Activated CD4-positive, alpha-beta memory T cell treated with anti-CD3 and anti-CD28 coated beads for 36 hours (primary cell): ENCODE measurements around the gene CNPY3. TPM values are rescaled to one million over a fixed set of nuclear protein-coding genes. Genes with fewer than 3 reads are reported as not detected.
"Not testable (repeated sequence)": the region's sequence is repeated elsewhere in the genome, so short reads cannot be mapped to it uniquely, and the experiment has no call there.

Experiments used
- CTCF ChIA-PET: fragments of 350-600 bp; sonication (Branson Sonifier 250); formaldehyde crosslinking; loops from one replicate; lab custom pipeline; 2021; ENCODE audit warnings: antibody characterized with exemption, inconsistent platforms; lab: Charles Lee
- POLR2A ChIA-PET: fragments of 350-600 bp; sonication (Branson Sonifier 250); formaldehyde crosslinking; loops from one replicate; lab custom pipeline; 2021; ENCODE audit warnings: antibody characterized with exemption; lab: Charles Lee
- DNase-seq: peaks from one replicate; pipeline ENCODE4 v3.0.0-alpha.2; 2020
- H3K27ac Mint-ChIP-seq: one replicate; pipeline ENCODE4 v1.8.0; 2021; ENCODE audit warnings: mixed read lengths
- H3K27me3 Mint-ChIP-seq: one replicate; pipeline ENCODE4 v1.8.0; 2021; ENCODE audit warnings: mixed read lengths
- H3K36me3 Mint-ChIP-seq: one replicate; pipeline ENCODE4 v1.8.0; 2021; ENCODE audit warnings: mixed read lengths
- H3K4me1 Mint-ChIP-seq: one replicate; pipeline ENCODE4 v1.8.0; 2021; ENCODE audit warnings: low read depth, mixed read lengths
- H3K4me3 Mint-ChIP-seq: one replicate; pipeline ENCODE4 v1.8.0; 2021; ENCODE audit warnings: mild to moderate bottlenecking, mixed read lengths
- H3K9me3 Mint-ChIP-seq: one replicate; pipeline ENCODE4 v1.8.0; 2021; ENCODE audit warnings: mixed read lengths
- intact Hi-C: fragments of 100-400 bp; cut with micrococcal nuclease; formaldehyde crosslinking; loops from one replicate; pipeline ENCODE4 v1.15.1; 2023
- total RNA-seq, 2 experiments: library from RNA; stranded (reverse); gene quantifications; one replicate each; pipeline ENCODE4 v1.2.3, GENCODE V29; 2021

Gene CNPY3
- total RNA-seq, 2 experiments from 2014 or later: 32.2 to 37.6 TPM

- no peak for DNase-seq
- Mint-ChIP-seq H3K36me3 (no peaks in the 10 kb centered on the region), H3K27ac (no peak overlapping the region), H3K27me3 (no peaks in the 10 kb centered on the region), H3K4me3 (no peak overlapping the region), H3K9me3 (no peaks in the 10 kb centered on the region), H3K4me1 (peaks cover 1% of the 10 kb centered on the region)
- CTCF ChIA-PET: interaction anchor here (0.6 to 2.9 kb wide), 5 partner anchors 11 to 248 kb away, joined by 3 to 18 read pairs (median 3); no protein-coding TSS in a partner anchor
- intact Hi-C loops: loop anchor here (5.0 kb wide), 1 partner anchor 169 kb away; no protein-coding TSS in a partner anchor
- POLR2A ChIA-PET: no interaction called here
Measured at GRCh38 chr6:42896178-42896719, 33.0 kb upstream of the CNPY3 start.

DNA sequence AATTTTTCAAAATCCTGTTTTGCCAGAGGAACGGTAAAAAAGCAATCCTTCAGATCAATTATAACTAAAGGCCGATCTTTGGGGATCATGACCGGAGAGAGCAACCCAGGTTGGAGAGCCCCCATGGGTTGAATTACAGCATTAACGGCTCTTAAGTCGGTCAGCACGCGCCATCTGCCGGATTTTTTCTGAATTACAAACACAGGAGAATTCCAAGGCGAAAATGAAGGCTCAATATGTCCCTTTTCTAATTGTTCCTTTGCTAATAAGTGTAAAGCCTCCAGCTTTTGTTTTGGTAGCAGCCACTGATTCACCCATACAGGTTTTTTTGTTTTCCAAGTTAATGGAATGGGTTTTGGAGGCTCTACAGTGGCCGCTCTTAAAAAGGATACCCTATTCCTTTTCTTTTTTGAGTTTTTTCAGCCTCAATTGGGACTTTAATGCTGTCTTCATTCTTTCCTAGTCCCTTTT is 30.4 kb upstream of the CNPY3 start:
- no peaks in the 10 kb centered on the region for H3K36me3 Mint-ChIP-seq
- no peak overlapping the region for H3K27ac Mint-ChIP-seq
- H3K4me3 Mint-ChIP-seq: no peak overlapping the region
- peak; percentile 76 for DNase-seq
- intact Hi-C loops: loop anchor here (1.0 to 5.0 kb wide), 2 partner anchors 172 to 238 kb away; no protein-coding TSS in a partner anchor
- POLR2A ChIA-PET: no interaction called here
- H3K9me3 Mint-ChIP-seq: no peaks in the 10 kb centered on the region
- CTCF ChIA-PET: interaction anchor here (0.9 to 4.7 kb wide), 4 partner anchors 172 to 244 kb away, joined by 3 to 36 read pairs (median 6); no protein-coding TSS in a partner anchor
- H3K27me3 Mint-ChIP-seq: no peaks in the 10 kb centered on the region
- peaks cover 8% of the 10 kb centered on the region for H3K4me1 Mint-ChIP-seq

DNA sequence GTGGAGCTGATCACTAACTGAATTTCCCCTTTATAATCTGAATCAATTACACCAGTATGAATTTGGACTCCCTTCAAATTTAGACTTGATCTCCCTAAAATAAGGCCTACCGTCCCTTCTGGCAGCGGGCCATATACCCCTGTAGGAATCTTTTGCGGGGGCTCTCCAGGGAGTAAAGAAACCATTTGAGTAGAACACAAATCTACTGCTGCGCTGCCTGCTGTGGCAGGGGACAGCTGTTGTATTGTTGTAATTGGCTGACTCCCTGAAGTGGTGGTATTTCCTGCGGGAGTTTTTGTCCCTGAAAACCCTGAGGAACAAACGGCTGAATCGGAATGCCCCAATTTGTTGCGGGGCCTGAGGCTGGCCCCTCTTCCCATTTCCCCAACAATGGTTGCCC is 29.4 kb upstream of the CNPY3 start:
- ChIA-PET CTCF (interaction anchor here (0.7 to 4.7 kb wide), 9 partner anchors 16 to 484 kb away, joined by 3 to 36 read pairs (median 4); partner anchors contain the start of gene CNPY3), POLR2A (no interaction called here)
- Mint-ChIP-seq H3K27ac (no peak overlapping the region), H3K36me3 (no peaks in the 10 kb centered on the region), H3K4me1 (peaks cover 8% of the 10 kb centered on the region), H3K27me3 (no peaks in the 10 kb centered on the region), H3K4me3 (no peak overlapping the region), H3K9me3 (no peaks in the 10 kb centered on the region)
- intact Hi-C loops: loop anchor here (1.0 to 5.0 kb wide), 5 partner anchors 62 to 325 kb away; partner anchors contain the start of genes GNMT, KLHDC3 and MEA1
- no peak for DNase-seq

GRCh38 chr6:42901538-42901957 is 27.7 kb upstream of the CNPY3 start:
- Mint-ChIP-seq H3K4me1 (peaks cover 8% of the 10 kb centered on the region), H3K9me3 (no peaks in the 10 kb centered on the region), H3K27me3 (no peaks in the 10 kb centered on the region), H3K27ac (no peak overlapping the region), H3K36me3 (no peaks in the 10 kb centered on the region), H3K4me3 (no peak overlapping the region)
- intact Hi-C loops: loop anchor here (1.0 to 5.0 kb wide), 4 partner anchors 61 to 323 kb away; partner anchors contain the start of genes GNMT, KLHDC3 and MEA1
- ChIA-PET POLR2A (no interaction called here), CTCF (interaction anchor here (0.6 to 4.7 kb wide), 20 partner anchors 10 to 327 kb away, joined by 3 to 36 read pairs (median 3); partner anchors contain the start of genes CUL7, KLC4, MRPL2 and RPL7L1)
- DNase-seq: peak; percentile 78

GRCh38 chr6:42902429-42903263 is 26.6 kb upstream of the CNPY3 start:
- POLR2A ChIA-PET, H3K27me3 Mint-ChIP-seq, H3K4me3 Mint-ChIP-seq, H3K4me1 Mint-ChIP-seq, DNase-seq, H3K36me3 Mint-ChIP-seq, H3K27ac Mint-ChIP-seq, H3K9me3 Mint-ChIP-seq: not testable (repeated sequence)
- intact Hi-C loops: loop anchor here (5.0 kb wide), 2 partner anchors 60 to 110 kb away; partner anchors contain the start of genes GNMT, KLHDC3 and MEA1
- CTCF ChIA-PET: interaction anchor here (0.6 to 4.7 kb wide), 5 partner anchors 16 to 241 kb away, joined by 3 to 36 read pairs (median 4); no protein-coding TSS in a partner anchor

GRCh38 chr6:42904467-42904866 is 24.8 kb upstream of the CNPY3 start:
- peaks cover 8% of the 10 kb centered on the region for H3K4me1 Mint-ChIP-seq
- CTCF ChIA-PET: interaction anchor here (0.6 to 1.3 kb wide), 2 partner anchors 173 to 239 kb away, joined by 3 to 4 read pairs; no protein-coding TSS in a partner anchor
- H3K27me3 Mint-ChIP-seq: no peaks in the 10 kb centered on the region
- no peaks in the 10 kb centered on the region for H3K9me3 Mint-ChIP-seq
- intact Hi-C loops: loop anchor here (5.0 kb wide), 2 partner anchors 58 to 108 kb away; partner anchors contain the start of genes GNMT, KLHDC3 and MEA1
- no peaks in the 10 kb centered on the region for H3K36me3 Mint-ChIP-seq
- DNase-seq: no peak
- no peak overlapping the region for H3K4me3 Mint-ChIP-seq
- POLR2A ChIA-PET: no interaction called here
- no peak overlapping the region for H3K27ac Mint-ChIP-seq

DNA sequence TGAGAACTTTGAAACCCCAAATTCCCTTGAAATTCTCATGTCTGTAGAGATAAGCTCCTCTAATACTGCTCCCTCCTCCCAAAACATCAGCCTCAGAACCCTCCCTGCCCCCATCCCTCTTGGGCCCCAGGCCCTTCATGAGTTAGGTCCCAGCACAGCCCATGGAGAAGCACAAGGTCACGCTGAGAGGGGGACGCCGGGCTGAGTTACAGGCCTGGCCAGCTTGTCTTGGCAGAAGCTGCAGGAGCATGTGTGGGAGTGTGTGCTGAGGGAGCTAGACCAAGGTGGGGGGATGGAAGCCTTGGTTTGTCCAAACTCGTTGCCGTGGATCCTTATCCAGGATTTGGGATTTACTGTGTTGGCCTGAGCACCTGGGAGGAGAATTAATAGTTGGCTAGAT is 21.9 kb upstream of the CNPY3 start:
- H3K36me3 Mint-ChIP-seq: no peaks in the 10 kb centered on the region
- H3K27ac Mint-ChIP-seq: no peak overlapping the region
- POLR2A ChIA-PET: no interaction called here
- intact Hi-C loops: no loop called here
- no peak overlapping the region for H3K4me3 Mint-ChIP-seq
- DNase-seq: no peak
- peaks cover 3% of the 10 kb centered on the region for H3K4me1 Mint-ChIP-seq
- H3K9me3 Mint-ChIP-seq: no peaks in the 10 kb centered on the region
- CTCF ChIA-PET: interaction anchor here (0.7 kb wide), 1 partner anchor 185 kb away, joined by 3 read pairs; the partner anchor contains the start of gene PRPH2
- H3K27me3 Mint-ChIP-seq: peaks cover 5% of the 10 kb centered on the region

- Mint-ChIP-seq H3K36me3 (no peaks in the 10 kb centered on the region), H3K27me3 (peaks cover 12% of the 10 kb centered on the region), H3K4me3 (no peak overlapping the region), H3K27ac (no peak overlapping the region), H3K9me3 (no peaks in the 10 kb centered on the region), H3K4me1 (peaks cover 3% of the 10 kb centered on the region)
- intact Hi-C loops: no loop called here
- ChIA-PET POLR2A (no interaction called here), CTCF (no interaction called here)
- no peak for DNase-seq
Measured at GRCh38 chr6:42909835-42910234, 19.4 kb upstream of the CNPY3 start.

GRCh38 chr6:42911171-42912021 is 17.9 kb upstream of the CNPY3 start:
- peaks cover 3% of the 10 kb centered on the region for H3K4me1 Mint-ChIP-seq
- no peak for DNase-seq
- CTCF ChIA-PET: interaction anchor here (0.6 to 1.4 kb wide), 2 partner anchors 232 to 288 kb away, joined by 3 to 5 read pairs; no protein-coding TSS in a partner anchor

DNA sequence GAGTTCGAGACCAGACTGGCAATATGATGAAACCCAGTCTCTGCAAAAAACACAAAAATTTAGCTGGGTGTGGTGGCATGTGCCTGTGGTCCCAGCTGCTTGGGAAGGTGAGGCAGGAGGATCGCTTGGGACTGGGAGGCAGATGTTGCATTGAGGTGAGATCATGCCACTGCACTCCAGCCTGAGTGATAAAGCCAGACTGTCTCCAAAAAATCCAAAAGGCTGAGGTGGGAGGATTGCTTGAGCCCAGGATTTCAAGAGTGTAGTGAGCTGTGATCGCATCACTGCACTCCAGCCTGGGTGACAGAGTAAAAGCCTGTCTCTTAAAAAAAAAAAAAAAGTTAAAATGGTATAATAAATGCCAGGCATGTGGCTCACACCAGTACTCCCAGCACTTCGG is 14.7 kb upstream of the CNPY3 start:
- intact Hi-C loops: no loop called here
- Mint-ChIP-seq H3K9me3 (no peaks in the 10 kb centered on the region), H3K4me1 (peaks cover 3% of the 10 kb centered on the region), H3K27ac (no peak overlapping the region), H3K27me3 (peaks cover 12% of the 10 kb centered on the region), H3K4me3 (no peak overlapping the region), H3K36me3 (no peaks in the 10 kb centered on the region)
- ChIA-PET CTCF (interaction anchor here (1.5 kb wide), 1 partner anchor 229 kb away, joined by 5 read pairs; no protein-coding TSS in a partner anchor), POLR2A (interaction anchor here (0.8 kb wide), 1 partner anchor 289 kb away, joined by 3 read pairs; no protein-coding TSS in a partner anchor)
- no peak for DNase-seq

More at GRCh38 chr6:42911171-42912021, 17.9 kb upstream of the CNPY3 start:
- H3K9me3 Mint-ChIP-seq: no peaks in the 10 kb centered on the region
- H3K27me3 Mint-ChIP-seq: peaks cover 12% of the 10 kb centered on the region
- intact Hi-C loops: no loop called here
- no peak overlapping the region for H3K27ac Mint-ChIP-seq
- no peaks in the 10 kb centered on the region for H3K36me3 Mint-ChIP-seq
- POLR2A ChIA-PET: no interaction called here
- no peak overlapping the region for H3K4me3 Mint-ChIP-seq

- Mint-ChIP-seq H3K27me3 (peaks cover 12% of the 10 kb centered on the region), H3K4me3 (no peak within 1 kb of the TSS), H3K36me3 (no peaks in the 10 kb centered on the region), H3K9me3 (no peaks in the 10 kb centered on the region), H3K27ac (no peak within 1 kb of the TSS), H3K4me1 (peaks cover 3% of the 10 kb centered on the region)
- CTCF ChIA-PET: no interaction called here
- no peak for DNase-seq
- POLR2A ChIA-PET: no interaction called here
- intact Hi-C loops: no loop called here
Measured at GRCh38 chr6:42915732-42916131, 13.5 kb upstream of the CNPY3 start, which contains the start of gene PTCRA. Gene PTCRA, plus strand, starts transcription at chr6:42916053. Its CDS starts 17 bp downstream, at chr6:42916070.
